SK-N-SH treated with all-trans-retinoic acid at 6 μM for 48 hours (cell line): ENCODE data around the gene KLF13.

Source experiments
- ATAC-seq: fragments of 200-7000 bp; cut with Tn5 transposase; 3 replicates; pipeline ENCODE4 v1.9.1; 2020; ENCODE audit warnings: mild to moderate bottlenecking, moderate library complexity
- ARNTL ChIP-seq: fragments of 450-650 bp; formaldehyde crosslinking; IDR thresholded peaks from 2 replicates; pipeline ENCODE4 v1.5.0; 2020; ENCODE audit warnings: low read depth, mild to moderate bottlenecking, moderate library complexity, borderline replicate concordance
- BACH2 ChIP-seq: fragments of 250-450 bp; sonication (Bioruptor Pico); IDR thresholded peaks from 2 replicates; pipeline ENCODE4 v1.9.0; 2021; ENCODE audit warnings: mild to moderate bottlenecking, borderline replicate concordance
- CREB5 ChIP-seq: fragments of 250-450 bp; sonication (Bioruptor Pico); IDR thresholded peaks from 2 replicates; pipeline ENCODE4 v1.5.1; 2020; ENCODE audit warnings: low read depth, mild to moderate bottlenecking, moderate library complexity
- CSDC2 ChIP-seq: fragments of 250-450 bp; sonication (Bioruptor Pico); IDR thresholded peaks from 2 replicates; pipeline ENCODE4 v1.5.0; 2020; ENCODE audit warnings: mild to moderate bottlenecking, moderate library complexity
- ESRRG ChIP-seq: fragments of 250-450 bp; sonication (Bioruptor Pico); IDR thresholded peaks from 2 replicates; pipeline ENCODE4 v1.6.1; 2021; ENCODE audit warnings: mild to moderate bottlenecking
- GLIS3 ChIP-seq: fragments of 250-450 bp; sonication (Bioruptor Pico); IDR thresholded peaks from 2 replicates; pipeline ENCODE4 v1.5.0; 2020; ENCODE audit warnings: mild to moderate bottlenecking, moderate library complexity
- ISL1 ChIP-seq: fragments of 250-450 bp; sonication (Bioruptor Pico); IDR thresholded peaks from 2 replicates; pipeline ENCODE4 v2.1.2; 2022; ENCODE audit warnings: mild to moderate bottlenecking, moderate library complexity
- OSR1 ChIP-seq: fragments of 250-450 bp; sonication (Bioruptor Pico); IDR thresholded peaks from 2 replicates; pipeline ENCODE4 v1.8.0; 2022; ENCODE audit warnings: moderate library complexity, mild to moderate bottlenecking, inconsistent platforms
- PATZ1 ChIP-seq: fragments of 250-450 bp; sonication (Bioruptor Pico); IDR thresholded peaks from 2 replicates; pipeline ENCODE4 v1.8.0; 2020; ENCODE audit warnings: mild to moderate bottlenecking, moderate library complexity, borderline replicate concordance
- POU6F1 ChIP-seq: fragments of 250-450 bp; sonication (Bioruptor Pico); IDR thresholded peaks from 2 replicates; pipeline ENCODE4 v1.8.0; 2021; ENCODE audit warnings: low read depth, mild to moderate bottlenecking, moderate library complexity, borderline replicate concordance
- PPARA ChIP-seq: fragments of 250-450 bp; sonication (Bioruptor Pico); IDR thresholded peaks from 2 replicates; pipeline ENCODE4 v1.5.0; 2020; ENCODE audit warnings: mild to moderate bottlenecking, borderline replicate concordance
- RARB ChIP-seq: fragments of 250-450 bp; sonication (Bioruptor Pico); IDR thresholded peaks from 2 replicates; pipeline ENCODE4 v1.8.0; 2021; ENCODE audit warnings: mild to moderate bottlenecking, moderate library complexity
- SNAI2 ChIP-seq: fragments of 250-450 bp; sonication (Bioruptor Pico); IDR thresholded peaks from 2 replicates; pipeline ENCODE4 v1.5.0; 2020; ENCODE audit warnings: mild to moderate bottlenecking, moderate library complexity
- TCF4 ChIP-seq: fragments of 250-450 bp; sonication (Bioruptor Pico); IDR thresholded peaks from 2 replicates; pipeline ENCODE4 v1.8.0; 2021; ENCODE audit warnings: mild to moderate bottlenecking, moderate library complexity, borderline replicate concordance
- TOX ChIP-seq: fragments of 250-450 bp; sonication (Bioruptor Pico); IDR thresholded peaks from 2 replicates; pipeline ENCODE4 v1.8.0; 2021; ENCODE audit warnings: mild to moderate bottlenecking, moderate library complexity, borderline replicate concordance
- TSHZ2 ChIP-seq: fragments of 250-450 bp; sonication (Bioruptor Pico); IDR thresholded peaks from 2 replicates; pipeline ENCODE4 v1.5.0; 2020; ENCODE audit warnings: mild to moderate bottlenecking, moderate library complexity
- ZC3H10 ChIP-seq: fragments of 250-450 bp; sonication (Bioruptor Pico); IDR thresholded peaks from 2 replicates; pipeline ENCODE4 v1.5.1; 2021; ENCODE audit warnings: mild to moderate bottlenecking, moderate library complexity
- ZFP3 ChIP-seq: fragments of 250-450 bp; sonication (Bioruptor Pico); IDR thresholded peaks from 2 replicates; pipeline ENCODE4 v1.5.0; 2020; ENCODE audit warnings: mild to moderate bottlenecking, moderate library complexity
- ZFP30 ChIP-seq: fragments of 450-650 bp; formaldehyde crosslinking; IDR thresholded peaks from 2 replicates; pipeline ENCODE4 v1.5.0; 2022; ENCODE audit warnings: mild to moderate bottlenecking, moderate library complexity
- ZNF565 ChIP-seq: fragments of 450-650 bp; formaldehyde crosslinking; conservative IDR thresholded peaks from 2 replicates; pipeline ENCODE4 v1.5.0; 2020; ENCODE audit warnings: low read depth, mild to moderate bottlenecking, moderate library complexity
- ZNF70 ChIP-seq: fragments of 450-650 bp; formaldehyde crosslinking; IDR thresholded peaks from 2 replicates; pipeline ENCODE4 v1.5.0; 2020; ENCODE audit warnings: mild to moderate bottlenecking, moderate library complexity
- TF ChIP-seq, protein P1 (sequence below): fragments of 250-450 bp; sonication (Bioruptor Pico); IDR thresholded peaks from 2 replicates; pipeline ENCODE4 v1.5.1; 2021; ENCODE audit warnings: mild to moderate bottlenecking, moderate library complexity

KLF13 gene

DNA sequence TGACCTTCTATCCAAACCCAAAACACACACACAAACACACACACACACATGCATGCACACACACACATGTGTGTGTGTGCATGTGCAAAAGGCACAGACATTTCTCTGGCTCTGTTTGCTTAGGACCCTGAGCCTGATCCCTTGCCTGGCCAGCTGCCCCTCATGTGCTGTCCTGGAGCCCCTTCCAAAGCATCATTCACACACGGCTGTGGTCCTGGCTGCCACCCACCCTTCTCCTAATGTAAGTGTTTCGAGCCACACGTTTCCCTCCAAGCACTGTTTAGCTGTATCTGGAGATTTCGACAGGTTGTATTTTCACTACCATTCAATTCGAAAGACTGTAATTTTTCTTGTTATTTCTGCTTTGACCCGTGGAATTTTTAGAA is 45.8 kb upstream of the KLF13 start:
- no peak for ATAC-seq
- TF ChIP-seq CREB5 (CRISPR knock-in tag): no peak
- TF ChIP-seq ZNF70 (CRISPR knock-in tag): no peak
- TF ChIP-seq ESRRG (CRISPR knock-in tag): no peak
- TF ChIP-seq TSHZ2: no peak
- TF ChIP-seq TCF4: no peak
- no peak for TF ChIP-seq GLIS3
- TF ChIP-seq PPARA (CRISPR knock-in tag): no peak
- TF ChIP-seq BACH2 (CRISPR knock-in tag): no peak
- no peak for TF ChIP-seq OSR1
- TF ChIP-seq ZNF565 (CRISPR knock-in tag): no peak
- TF ChIP-seq ZC3H10 (CRISPR knock-in tag): no peak
- no peak for TF ChIP-seq SNAI2 (CRISPR knock-in tag)
- TF ChIP-seq ZFP3 (CRISPR knock-in tag): no peak

- TF ChIP-seq POU6F1 (CRISPR knock-in tag): no peak
- no peak for TF ChIP-seq ZNF70 (CRISPR knock-in tag)
- TF ChIP-seq CSDC2: no peak
- TF ChIP-seq ZFP30 (CRISPR knock-in tag): no peak
- TF ChIP-seq, protein P1, sequence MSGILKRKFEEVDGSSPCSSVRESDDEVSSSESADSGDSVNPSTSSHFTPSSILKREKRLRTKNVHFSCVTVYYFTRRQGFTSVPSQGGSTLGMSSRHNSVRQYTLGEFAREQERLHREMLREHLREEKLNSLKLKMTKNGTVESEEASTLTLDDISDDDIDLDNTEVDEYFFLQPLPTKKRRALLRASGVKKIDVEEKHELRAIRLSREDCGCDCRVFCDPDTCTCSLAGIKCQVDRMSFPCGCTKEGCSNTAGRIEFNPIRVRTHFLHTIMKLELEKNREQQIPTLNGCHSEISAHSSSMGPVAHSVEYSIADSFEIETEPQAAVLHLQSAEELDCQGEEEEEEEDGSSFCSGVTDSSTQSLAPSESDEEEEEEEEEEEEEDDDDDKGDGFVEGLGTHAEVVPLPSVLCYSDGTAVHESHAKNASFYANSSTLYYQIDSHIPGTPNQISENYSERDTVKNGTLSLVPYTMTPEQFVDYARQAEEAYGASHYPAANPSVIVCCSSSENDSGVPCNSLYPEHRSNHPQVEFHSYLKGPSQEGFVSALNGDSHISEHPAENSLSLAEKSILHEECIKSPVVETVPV (CRISPR knock-in tag): no peak
- no peak for TF ChIP-seq PATZ1 (CRISPR knock-in tag)
- TF ChIP-seq TCF4: no peak
- TF ChIP-seq ESRRG (CRISPR knock-in tag): no peak
- no peak for TF ChIP-seq ZFP3 (CRISPR knock-in tag)
- no peak for TF ChIP-seq ARNTL (CRISPR knock-in tag)
- no peak for TF ChIP-seq RARB (CRISPR knock-in tag)
- TF ChIP-seq TOX: no peak
- TF ChIP-seq ISL1 (CRISPR knock-in tag): no peak
- no peak for TF ChIP-seq CREB5 (CRISPR knock-in tag)
- TF ChIP-seq PPARA (CRISPR knock-in tag): no peak
- no peak for TF ChIP-seq GLIS3
- no peak for ATAC-seq
Measured at GRCh38 chr15:31283043-31283442, 43.6 kb upstream of the KLF13 start.
